H1 (cell line): ENCODE measurements around the gene RFT1.

Experiments used
- CREB1 ChIP-seq: IDR thresholded peaks from 2 replicates; pipeline ENCODE4 v1.6.1; 2012; ENCODE audit warnings: inconsistent platforms
- EP300 ChIP-seq, 2 experiments: IDR thresholded peaks; 1 replicate in 1 of 2; 2 replicates in 1 of 2; pipeline ENCODE4 v1.6.1; 2011 to 2012; ENCODE audit warnings: low read depth in 2 of 2, low read length in 2 of 2, mild to moderate bottlenecking in 2 of 2, borderline replicate concordance in 1 of 2, inconsistent platforms in 1 of 2, moderate library complexity in 1 of 2
- POLR2A ChIP-seq, 2 experiments: IDR thresholded peaks; 1 replicate in 1 of 2; 2 replicates in 1 of 2; pipeline ENCODE4 v1.6.1; 2011; ENCODE audit warnings: low read depth in 2 of 2, low read length in 2 of 2, mild to moderate bottlenecking in 2 of 2; ENCODE audit errors: control extremely low read depth in 1 of 2
- RBBP5 ChIP-seq: IDR thresholded peaks from 2 replicates; pipeline ENCODE4 v1.7.1; 2012; ENCODE audit warnings: low read depth, mild to moderate bottlenecking, inconsistent platforms, low read length, moderate library complexity, borderline replicate concordance
- TAF1 ChIP-seq: IDR thresholded peaks from 2 replicates; pipeline ENCODE4 v1.6.1; 2011; ENCODE audit warnings: mild to moderate bottlenecking, low read depth, low read length
- ZNF274 ChIP-seq: IDR thresholded peaks from 2 replicates; pipeline ENCODE4 v1.7.0; 2012; ENCODE audit warnings: low read length, borderline replicate concordance; ENCODE audit errors: extremely low read depth
- TF ChIP-seq, protein P1 (sequence below), 3 experiments: IDR thresholded peaks; 1 replicate in 2 of 3; 2 replicates in 1 of 3; pipeline versions ENCODE4 v1.5.1 to v1.6.1; 2011; ENCODE audit warnings: low read length in 3 of 3, mild to moderate bottlenecking in 3 of 3, inconsistent platforms in 2 of 3, low read depth in 1 of 3, moderate library complexity in 1 of 3; ENCODE audit not compliant: insufficient read depth in 1 of 3; ENCODE audit errors: control extremely low read depth in 1 of 3
- TF ChIP-seq, protein P2 (sequence below): IDR thresholded peaks from 2 replicates; pipeline ENCODE4 v1.6.1; 2012; ENCODE audit warnings: inconsistent platforms

DNA sequence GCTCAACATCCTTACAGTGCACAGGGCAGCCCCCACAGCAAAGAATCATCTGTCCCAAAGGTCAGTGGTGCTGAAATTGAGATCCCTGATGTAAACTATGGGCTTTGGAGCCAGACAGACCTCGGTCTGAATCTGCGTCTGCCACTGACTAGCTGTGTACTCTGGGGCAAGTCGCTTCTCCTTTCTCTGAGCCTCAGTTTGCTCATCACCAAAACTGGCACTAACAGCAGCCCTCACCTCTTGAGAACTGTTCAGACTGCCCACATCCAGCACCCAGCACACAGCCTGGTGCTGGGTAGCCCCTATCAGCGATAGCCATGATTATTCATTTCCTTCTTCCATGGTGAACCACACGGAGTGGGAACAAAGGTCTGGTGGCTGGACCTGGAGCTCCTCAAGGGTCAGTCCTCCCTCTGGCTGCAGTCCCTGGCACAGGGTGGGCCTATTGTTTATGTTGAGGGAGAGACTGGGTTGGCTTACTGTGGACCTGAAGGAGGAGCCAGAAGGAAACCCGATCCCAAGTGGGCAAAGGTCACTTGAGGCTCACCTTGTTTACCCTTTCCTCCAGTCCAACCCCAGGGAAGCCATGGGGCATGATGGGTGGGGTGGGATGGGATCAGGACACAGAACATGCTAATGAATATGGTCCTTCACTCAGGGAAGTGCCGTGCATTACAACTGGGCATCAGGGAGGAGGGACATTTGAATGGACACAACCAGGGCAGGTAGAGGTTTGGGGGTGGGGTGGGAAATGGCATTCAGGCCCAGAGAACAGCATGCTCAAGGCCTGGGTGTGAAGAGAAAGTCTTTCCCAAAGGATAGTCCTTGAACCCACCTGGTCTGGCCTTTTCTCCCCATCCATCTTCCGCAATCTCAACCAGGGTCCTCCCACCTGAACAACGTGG, 29.2 kb upstream of the RFT1 start:
- TF ChIP-seq TAF1 = no peak
- no peak for TF ChIP-seq RBBP5
- TF ChIP-seq, protein P1, sequence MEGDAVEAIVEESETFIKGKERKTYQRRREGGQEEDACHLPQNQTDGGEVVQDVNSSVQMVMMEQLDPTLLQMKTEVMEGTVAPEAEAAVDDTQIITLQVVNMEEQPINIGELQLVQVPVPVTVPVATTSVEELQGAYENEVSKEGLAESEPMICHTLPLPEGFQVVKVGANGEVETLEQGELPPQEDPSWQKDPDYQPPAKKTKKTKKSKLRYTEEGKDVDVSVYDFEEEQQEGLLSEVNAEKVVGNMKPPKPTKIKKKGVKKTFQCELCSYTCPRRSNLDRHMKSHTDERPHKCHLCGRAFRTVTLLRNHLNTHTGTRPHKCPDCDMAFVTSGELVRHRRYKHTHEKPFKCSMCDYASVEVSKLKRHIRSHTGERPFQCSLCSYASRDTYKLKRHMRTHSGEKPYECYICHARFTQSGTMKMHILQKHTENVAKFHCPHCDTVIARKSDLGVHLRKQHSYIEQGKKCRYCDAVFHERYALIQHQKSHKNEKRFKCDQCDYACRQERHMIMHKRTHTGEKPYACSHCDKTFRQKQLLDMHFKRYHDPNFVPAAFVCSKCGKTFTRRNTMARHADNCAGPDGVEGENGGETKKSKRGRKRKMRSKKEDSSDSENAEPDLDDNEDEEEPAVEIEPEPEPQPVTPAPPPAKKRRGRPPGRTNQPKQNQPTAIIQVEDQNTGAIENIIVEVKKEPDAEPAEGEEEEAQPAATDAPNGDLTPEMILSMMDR (IDR thresholded peaks at IDR 0.05; ENCODE audit: control extremely low read depth in 1 of 3, insufficient read depth in 1 of 3, low read depth in 1 of 3, low read length in 3 of 3) = no peak
- TF ChIP-seq, protein P2, sequence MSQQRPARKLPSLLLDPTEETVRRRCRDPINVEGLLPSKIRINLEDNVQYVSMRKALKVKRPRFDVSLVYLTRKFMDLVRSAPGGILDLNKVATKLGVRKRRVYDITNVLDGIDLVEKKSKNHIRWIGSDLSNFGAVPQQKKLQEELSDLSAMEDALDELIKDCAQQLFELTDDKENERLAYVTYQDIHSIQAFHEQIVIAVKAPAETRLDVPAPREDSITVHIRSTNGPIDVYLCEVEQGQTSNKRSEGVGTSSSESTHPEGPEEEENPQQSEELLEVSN = no peak
- no peak for TF ChIP-seq POLR2A (IDR thresholded peaks at IDR 0.05; ENCODE audit: control extremely low read depth in 1 of 2, low read depth in 2 of 2, low read length in 2 of 2)
- TF ChIP-seq CREB1 = no peak
- no peak for TF ChIP-seq EP300 (IDR thresholded peaks at IDR 0.05; ENCODE audit: borderline replicate concordance in 1 of 2, low read depth in 2 of 2, low read length in 2 of 2)
- no peak for TF ChIP-seq ZNF274
